Neural progenitor cell (in vitro differentiated cells): Measurements from ENCODE around the gene GLRX. TPM values are rescaled to one million over a fixed set of nuclear protein-coding genes. Genes with fewer than 3 reads are reported as not detected.
"Not testable (repeated sequence)": the region's sequence is repeated elsewhere in the genome, so short reads cannot be mapped to it uniquely, and the experiment has no call there.

Experiments
- DNase-seq: peaks from one replicate; pipeline ENCODE4 v3.0.0-alpha.2; 2016; ENCODE audit warnings: low spot score
- H2AFZ ChIP-seq: fragments of 200-600 bp; sonication (generic); replicated peaks from 2 replicates; pipeline ENCODE4 v1.6.1; 2016; ENCODE audit warnings: antibody characterized with exemption
- H3F3A ChIP-seq: fragments of 200-600 bp; sonication (generic); 2 replicates; pipeline ENCODE4 v1.6.1; 2016; ENCODE audit warnings: antibody characterized with exemption, low read depth
- H3K27ac ChIP-seq: fragments of 200-600 bp; sonication (generic); 2 replicates; pipeline ENCODE4 v1.5.1; 2016; ENCODE audit warnings: mild to moderate bottlenecking
- H3K27me3 ChIP-seq: fragments of 200-600 bp; sonication (generic); 2 replicates; pipeline ENCODE4 v1.6.1; 2016; ENCODE audit warnings: mild to moderate bottlenecking, moderate library complexity
- H3K36me3 ChIP-seq: fragments of 200-600 bp; sonication (generic); 2 replicates; pipeline ENCODE4 v1.5.1; 2016
- H3K4me1 ChIP-seq: fragments of 200-600 bp; sonication (generic); 2 replicates; pipeline ENCODE4 v1.6.1; 2016; ENCODE audit warnings: mixed run types
- H3K4me2 ChIP-seq: fragments of 200-600 bp; sonication (generic); 2 replicates; pipeline ENCODE4 v1.6.1; 2016
- H3K4me3 ChIP-seq: fragments of 200-600 bp; sonication (generic); 2 replicates; pipeline ENCODE4 v1.5.1; 2016
- H3K79me2 ChIP-seq: fragments of 200-600 bp; sonication (generic); 2 replicates; pipeline ENCODE4 v1.6.1; 2016; ENCODE audit warnings: low read depth
- H3K9ac ChIP-seq: fragments of 200-600 bp; sonication (generic); 2 replicates; pipeline ENCODE4 v1.6.1; 2016
- H3K9me3 ChIP-seq: fragments of 200-600 bp; sonication (generic); 2 replicates; pipeline ENCODE4 v1.5.1; 2016; ENCODE audit warnings: low read depth
- H4K20me1 ChIP-seq: fragments of 200-600 bp; sonication (generic); 2 replicates; pipeline ENCODE4 v1.6.1; 2016; ENCODE audit warnings: low read depth
- H3K27ac Mint-ChIP-seq: 3 replicates; pipeline ENCODE4 v1.8.0; 2021; ENCODE audit warnings: mixed read lengths
- H3K27me3 Mint-ChIP-seq: 2 replicates; pipeline ENCODE4 v1.8.0; 2022; ENCODE audit warnings: low read depth, mild to moderate bottlenecking, inconsistent platforms, moderate library complexity, mixed read lengths; ENCODE audit not compliant: insufficient read depth
- H3K36me3 Mint-ChIP-seq: 3 replicates; pipeline ENCODE4 v1.8.0; 2021; ENCODE audit warnings: mixed read lengths
- H3K4me1 Mint-ChIP-seq: 3 replicates; pipeline ENCODE4 v1.8.0; 2021; ENCODE audit warnings: mixed read lengths
- H3K4me3 Mint-ChIP-seq: 3 replicates; pipeline ENCODE4 v1.8.0; 2021; ENCODE audit warnings: mild to moderate bottlenecking, moderate library complexity, mixed read lengths
- H3K9me3 Mint-ChIP-seq: 3 replicates; pipeline ENCODE4 v1.8.0; 2020; ENCODE audit warnings: mixed read lengths
- CTCF ChIP-seq: fragments of 200-600 bp; sonication (generic); IDR thresholded peaks from 2 replicates; pipeline ENCODE4 v1.5.1; 2017; ENCODE audit warnings: antibody characterized with exemption, mild to moderate bottlenecking
- EZH2 ChIP-seq: fragments of 200-600 bp; sonication (generic); IDR thresholded peaks from 2 replicates; pipeline ENCODE4 v1.6.1; 2017; ENCODE audit warnings: antibody characterized with exemption, mild to moderate bottlenecking, moderate library complexity
- EZH2phosphoT487 ChIP-seq: fragments of 200-600 bp; sonication (generic); IDR thresholded peaks from 2 replicates; pipeline ENCODE4 v1.6.1; 2017; ENCODE audit warnings: antibody characterized with exemption
- total RNA-seq: library from RNA; depleted of rRNA; stranded (reverse); fragments of >200 nt; gene quantifications from 2 replicates; pipeline ENCODE4 v1.2.3, GENCODE V29; 2015; ENCODE audit warnings: low replicate concordance

Gene GLRX
- 15.1 and 21.0 TPM in 2 replicates for total RNA-seq

- Histone ChIP-seq H3K27me3 (no peaks in the 10 kb centered on the region), H3K9me3 (no peaks in the 10 kb centered on the region), H3F3A (peaks cover 18% of the 10 kb centered on the region), H4K20me1 (no peaks in the 10 kb centered on the region), H3K4me2 (peak within 1 kb of the TSS; percentile 87), H3K36me3 (no peaks in the 10 kb centered on the region), H2AFZ (peak within 1 kb of the TSS; percentile 81), H3K79me2 (peaks cover 4% of the 10 kb centered on the region), H3K27ac (no peak within 1 kb of the TSS), H3K4me1 (peaks cover 19% of the 10 kb centered on the region), H3K4me3 (peak within 1 kb of the TSS; percentile 73), H3K9ac (no peak within 1 kb of the TSS)
- Mint-ChIP-seq H3K27me3 (peaks cover 5% of the 10 kb centered on the region), H3K4me3 (peak within 1 kb of the TSS; percentile 96), H3K27ac (peak within 1 kb of the TSS; percentile 89), H3K36me3 (no peaks in the 10 kb centered on the region), H3K4me1 (peaks cover 35% of the 10 kb centered on the region), H3K9me3 (no peaks in the 10 kb centered on the region)
- peak; percentile 71 for DNase-seq
- no peak for TF ChIP-seq EZH2phosphoT487
- TF ChIP-seq CTCF, result no peak
- TF ChIP-seq EZH2, result no peak
Measured at GRCh38 chr5:95822542-95823181, at the start of gene GLRX. GLRX (minus strand) TSS chr5:95822726; CDS start chr5:95822662, 64 bp downstream.

GRCh38 chr5:95871146-95871806, 48.8 kb upstream of the GLRX start:
- no peak overlapping the region for H3K27ac Mint-ChIP-seq
- Histone ChIP-seq H3K4me3 (no peak overlapping the region), H2AFZ (no peak overlapping the region), H3K9ac (no peak overlapping the region), H4K20me1 (no peaks in the 10 kb centered on the region), H3K9me3 (no peaks in the 10 kb centered on the region), H3K4me2 (no peak overlapping the region), H3K27me3 (no peaks in the 10 kb centered on the region), H3F3A (no peaks in the 10 kb centered on the region), H3K4me1 (no peaks in the 10 kb centered on the region), H3K79me2 (no peaks in the 10 kb centered on the region), H3K36me3 (no peaks in the 10 kb centered on the region), H3K27ac (no peak overlapping the region)
- H3K4me3 Mint-ChIP-seq, result no peak overlapping the region
- DNase-seq, result no peak
- H3K9me3 Mint-ChIP-seq, result peaks cover 5% of the 10 kb centered on the region
- no peaks in the 10 kb centered on the region for H3K27me3 Mint-ChIP-seq
- H3K4me1 Mint-ChIP-seq, result no peaks in the 10 kb centered on the region
- TF ChIP-seq EZH2 (no peak), CTCF (no peak), EZH2phosphoT487 (no peak)
- no peaks in the 10 kb centered on the region for H3K36me3 Mint-ChIP-seq

GRCh38 chr5:95870105-95870672, 47.7 kb upstream of the GLRX start:
- H3K27ac ChIP-seq, result no peak overlapping the region
- no peaks in the 10 kb centered on the region for H3F3A ChIP-seq
- H3K9me3 ChIP-seq, result no peaks in the 10 kb centered on the region
- no peak overlapping the region for H3K4me3 ChIP-seq
- Mint-ChIP-seq H3K27ac (no peak overlapping the region), H3K27me3 (no peaks in the 10 kb centered on the region), H3K4me3 (no peak overlapping the region), H3K36me3 (no peaks in the 10 kb centered on the region), H3K4me1 (peaks cover 6% of the 10 kb centered on the region), H3K9me3 (peaks cover 5% of the 10 kb centered on the region)
- H4K20me1 ChIP-seq, result no peaks in the 10 kb centered on the region
- no peak overlapping the region for H2AFZ ChIP-seq
- no peak overlapping the region for H3K4me2 ChIP-seq
- DNase-seq, result no peak
- no peaks in the 10 kb centered on the region for H3K79me2 ChIP-seq
- H3K27me3 ChIP-seq, result no peaks in the 10 kb centered on the region
- TF ChIP-seq EZH2phosphoT487 (no peak), CTCF (no peak), EZH2 (no peak)
- peaks cover 4% of the 10 kb centered on the region for H3K4me1 ChIP-seq
- no peaks in the 10 kb centered on the region for H3K36me3 ChIP-seq
- no peak overlapping the region for H3K9ac ChIP-seq

- H3K27ac Mint-ChIP-seq, H3K36me3 Mint-ChIP-seq, H3F3A ChIP-seq, H2AFZ ChIP-seq, H3K36me3 ChIP-seq, H3K9me3 ChIP-seq, H3K79me2 ChIP-seq, H3K27me3 Mint-ChIP-seq, H3K27ac ChIP-seq, H3K9me3 Mint-ChIP-seq, H4K20me1 ChIP-seq, H3K4me3 Mint-ChIP-seq, H3K4me2 ChIP-seq, H3K27me3 ChIP-seq, H3K4me3 ChIP-seq, H3K9ac ChIP-seq, DNase-seq: not testable (repeated sequence)
- H3K4me1 Mint-ChIP-seq, result peaks cover 13% of the 10 kb centered on the region
- peaks cover 12% of the 10 kb centered on the region for H3K4me1 ChIP-seq
Measured at GRCh38 chr5:95869173-95869855, 46.8 kb upstream of the GLRX start.
